ENCODE measurements around the gene ENTPD2.
"Not testable (repeated sequence)": the region's sequence is repeated elsewhere in the genome, so short reads cannot be mapped to it uniquely, and the experiment has no call there.

The ENTPD2 gene

GRCh38 chr9:137044037-137044436 is 9.8 kb downstream of the ENTPD2 start:
- no peak for DNase-seq

DNA sequence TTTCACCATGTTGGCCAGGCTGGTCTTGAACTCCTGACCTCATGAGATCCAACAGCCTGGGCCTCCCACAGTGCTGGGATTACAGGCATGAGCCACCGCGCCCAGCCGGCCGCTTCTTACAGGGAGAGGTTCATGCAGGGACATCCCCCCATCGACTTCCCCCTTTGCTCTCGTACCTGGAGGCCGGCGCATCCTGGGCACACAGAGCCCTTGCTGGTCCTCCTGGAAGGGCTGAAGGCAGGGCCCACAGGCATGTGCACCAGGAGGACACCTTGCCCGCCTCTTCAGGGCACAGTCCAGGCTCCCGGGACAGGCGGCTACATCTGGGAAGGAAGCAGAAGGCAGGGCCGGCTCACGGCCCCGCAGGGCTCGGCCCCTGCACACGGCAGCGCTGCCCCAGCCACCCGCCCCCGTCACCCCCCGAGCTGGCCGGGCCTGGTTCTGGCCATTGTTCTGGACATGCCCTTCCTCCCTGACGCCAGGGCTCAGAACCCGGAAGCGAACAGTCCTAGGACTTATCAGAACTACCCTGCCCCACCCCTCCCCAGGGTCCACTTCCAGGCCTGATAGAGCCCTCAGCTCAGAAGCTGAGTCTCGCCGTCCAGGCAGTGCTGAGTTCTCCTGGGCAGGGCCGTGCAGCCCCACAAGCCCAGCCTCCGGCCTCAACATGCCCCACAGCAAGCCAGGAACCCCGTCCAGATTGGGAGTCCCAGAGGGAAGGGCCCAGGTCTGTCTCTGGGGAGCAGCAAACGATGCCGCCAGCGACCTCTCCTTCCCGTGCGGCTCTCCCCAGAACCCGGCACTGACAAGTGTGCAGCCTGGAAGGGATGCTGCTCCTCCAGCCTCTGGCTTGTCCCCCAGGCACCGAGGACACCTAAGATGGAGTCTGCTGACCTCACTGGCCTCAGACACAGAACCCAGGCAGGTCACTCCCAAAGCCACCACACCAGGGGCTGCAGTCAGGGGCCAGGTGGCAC is 10.8 kb downstream of the ENTPD2 start:
- DNase-seq, result no peak

DNA sequence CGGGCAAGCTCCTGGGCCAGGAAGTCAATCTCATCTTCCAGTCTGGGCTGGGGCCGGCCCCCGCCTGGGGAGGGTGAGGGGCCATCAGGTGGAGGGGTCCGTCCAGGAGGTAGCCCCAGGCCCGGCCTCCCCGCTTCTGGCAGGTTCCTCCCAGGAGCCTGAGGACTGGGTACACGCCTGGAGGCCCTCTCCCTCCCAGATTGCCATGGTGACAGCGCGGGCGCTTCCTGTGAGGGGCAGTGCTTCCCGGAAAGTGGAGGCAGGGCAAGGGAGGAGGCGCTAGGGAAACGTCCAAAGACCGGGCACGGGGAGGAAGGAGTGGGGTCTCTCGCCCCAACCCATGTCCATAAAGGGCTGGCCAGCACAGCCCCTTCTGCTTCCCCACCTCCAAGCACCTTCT is 12.7 kb downstream of the ENTPD2 start:
- peak; percentile 10 for DNase-seq

DNA sequence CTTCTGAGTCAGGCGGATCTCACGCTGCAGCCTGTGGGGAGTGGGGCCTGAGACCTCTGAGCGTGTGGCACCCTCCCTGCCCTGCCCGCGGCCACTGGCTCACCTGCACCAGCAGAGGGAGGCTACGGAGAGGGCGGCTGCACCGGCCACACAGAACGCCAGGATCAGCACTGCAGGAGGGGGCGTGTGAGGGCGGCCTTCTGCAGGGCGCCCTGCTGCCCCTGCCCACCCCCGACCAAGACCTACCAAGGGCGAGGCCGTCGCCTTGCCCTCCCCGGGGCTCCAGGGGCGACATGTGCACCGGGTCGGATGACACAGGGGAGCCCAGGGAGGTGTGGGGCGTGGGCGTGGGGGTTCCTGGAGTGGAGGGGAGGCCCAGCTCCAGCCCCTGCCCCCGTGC is 13.3 kb downstream of the ENTPD2 start:
- no peak for DNase-seq

- no peak for DNase-seq
Measured at GRCh38 chr9:137039611-137040366, 14.1 kb downstream of the ENTPD2 start.

- no peak for DNase-seq
Measured at GRCh38 chr9:137038916-137039315, 14.9 kb downstream of the ENTPD2 start.

GRCh38 chr9:137037483-137037882 is 16.4 kb downstream of the ENTPD2 start:
- no peak for DNase-seq

DNA sequence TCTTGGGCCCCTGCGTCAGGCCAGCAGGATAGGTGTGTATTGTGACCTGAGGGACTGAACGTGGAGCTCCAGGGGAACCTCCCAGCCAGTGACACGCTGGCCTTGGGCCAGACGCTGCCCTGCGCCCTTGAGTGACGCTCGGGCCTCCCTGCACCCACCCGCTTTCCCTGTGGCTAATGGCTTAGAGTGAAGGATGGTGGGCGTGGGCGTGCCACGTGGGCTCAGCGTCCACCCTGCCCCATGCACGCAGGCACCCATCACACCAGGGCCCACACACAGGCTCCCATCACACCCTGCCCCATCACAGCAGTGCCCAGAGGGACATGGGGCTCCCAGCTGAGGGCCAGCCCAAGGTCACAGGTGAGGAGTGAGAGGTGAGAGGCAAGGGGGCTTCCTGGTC is 16.8 kb downstream of the ENTPD2 start:
- no peak for DNase-seq

GRCh38 chr9:137035937-137036336 is 17.9 kb downstream of the ENTPD2 start:
- DNase-seq, result no peak

GRCh38 chr9:137035507-137035834 is 18.4 kb downstream of the ENTPD2 start:
- no peak for DNase-seq

GRCh38 chr9:137034709-137035506 is 19.0 kb downstream of the ENTPD2 start:
- DNase-seq, result peak; percentile 69

- DNase-seq, result no peak
Measured at GRCh38 chr9:137034039-137034708, 19.7 kb downstream of the ENTPD2 start.

DNA sequence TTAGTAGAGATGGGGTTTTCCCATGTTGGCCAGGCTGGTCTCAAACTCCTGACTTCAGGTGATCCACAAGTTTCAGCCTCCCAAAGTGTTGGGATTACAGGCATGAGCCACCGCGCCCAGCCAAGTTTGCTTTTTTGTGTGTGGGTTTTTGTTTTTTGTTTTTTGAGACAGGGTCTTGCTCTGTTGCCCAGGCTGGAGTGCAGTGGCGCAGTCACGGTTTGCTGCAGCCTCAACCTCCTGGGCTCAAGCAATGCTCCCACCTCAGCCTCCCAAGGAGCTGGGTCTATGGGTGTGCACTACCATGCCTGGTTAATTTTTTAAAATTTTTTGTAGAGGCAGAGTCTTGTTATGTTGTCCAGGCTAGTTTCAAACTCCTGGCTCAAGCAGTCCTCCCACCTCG is 20.4 kb downstream of the ENTPD2 start:
- not testable (repeated sequence) for DNase-seq

GRCh38 chr9:137032858-137033257 is 21.0 kb downstream of the ENTPD2 start:
- no peak for DNase-seq

- DNase-seq, result no peak
Measured at GRCh38 chr9:137031904-137032640, 21.8 kb downstream of the ENTPD2 start, which contains the start of gene FUT7. FUT7 (minus strand) TSS chr9:137032088; CDS start chr9:137031991, 97 bp downstream.

GRCh38 chr9:137030538-137031527 is 23.0 kb downstream of the ENTPD2 start:
- no peak for DNase-seq

GRCh38 chr9:137030006-137030405 is 23.9 kb downstream of the ENTPD2 start:
- DNase-seq, result no peak

DNA sequence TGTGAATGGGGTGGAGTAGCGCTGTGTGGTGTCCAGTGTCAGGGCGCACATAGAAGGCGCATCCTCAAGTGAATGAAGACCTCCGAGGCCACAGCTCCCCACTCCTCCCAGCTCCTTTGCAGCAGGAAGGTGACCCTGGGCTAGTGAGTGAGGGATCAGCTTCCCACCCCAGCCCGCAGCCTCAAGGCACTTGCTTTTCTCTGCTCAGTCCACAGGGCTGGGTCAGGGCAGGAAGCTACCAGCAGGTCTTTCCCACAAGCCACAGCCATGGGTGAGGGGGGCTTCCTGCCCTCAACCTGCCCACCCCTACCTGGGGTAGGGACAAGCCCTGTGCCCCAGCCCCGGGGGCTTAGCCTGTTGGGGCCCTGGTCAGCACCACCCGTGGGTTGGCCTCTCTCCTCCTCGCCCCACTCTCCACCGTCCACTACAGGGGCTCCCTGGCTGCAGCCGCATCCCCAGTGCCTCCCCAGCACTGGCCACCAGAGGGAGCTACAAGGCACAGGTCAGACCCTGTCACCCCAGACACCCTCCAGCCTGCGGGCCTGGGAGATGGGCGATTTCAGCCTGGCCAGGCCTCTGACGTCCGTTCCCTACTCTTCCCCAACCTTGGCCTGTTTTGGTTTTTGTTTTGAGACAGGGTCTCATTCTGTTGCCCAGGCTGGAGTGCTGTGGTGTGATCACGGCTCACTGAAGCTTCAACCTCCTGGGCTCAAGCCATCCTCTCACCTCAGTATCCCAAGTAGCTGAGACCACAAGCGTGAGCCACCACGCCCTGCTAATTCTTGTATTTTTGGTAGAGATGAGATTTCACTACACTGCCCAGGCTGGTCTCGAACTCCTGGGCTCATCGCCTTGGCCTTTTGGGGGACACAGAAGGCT is 24.6 kb downstream of the ENTPD2 start:
- peak; percentile 8 for DNase-seq
